ENCODE data around the gene MMS22L.

- no peak for TF ChIP-seq POLR2AphosphoS5 (IDR thresholded peaks at IDR 0.05; ENCODE audit: borderline replicate concordance, low read depth, low read length)
- no peak for TF ChIP-seq EZH2 (IDR thresholded peaks at IDR 0.05)
- no peak for TF ChIP-seq FOXP2 (optimal IDR thresholded peaks at IDR 0.05; ENCODE audit: control extremely low read depth, extremely low read length, insufficient read depth)
Observed at GRCh38 chr6:97293198-97293696, 10.2 kb upstream of the MMS22L start.
